Heart left ventricle (tissue), 16 donors: Measurements from ENCODE around the gene SIAH3. TPM values are rescaled to one million over a fixed set of nuclear protein-coding genes. Genes with fewer than 3 reads are reported as not detected.
A peak's percentile ranks its signal among the peaks of the same experiment; 100 is the strongest.

Source experiments
- ATAC-seq, 4 donors: fragments of 200-7000 bp; cut with Tn5 transposase; one replicate each; pipeline ENCODE4 v1.9.1; 2020 to 2022; ENCODE audit warnings: moderate library complexity in 4 of 4, mild to moderate bottlenecking in 3 of 4, moderate number of reproducible peaks in 1 of 4
- DNase-seq, 5 donors: peaks; one replicate each; pipeline ENCODE4 v3.0.0-alpha.2; 2020
- H3K27ac ChIP-seq, 12 donors: fragments of 200-600 bp; sonication (generic) in 4 of 12; one replicate each; pipeline versions ENCODE4 v1.5.0 to v1.8.0; 2016 to 2022; ENCODE audit warnings: mild to moderate bottlenecking in 2 of 12
- H3K27me3 ChIP-seq, 9 donors: fragments of 200-600 bp; sonication (generic) in 2 of 9; one replicate each; pipeline versions ENCODE4 v1.5.1 to v1.8.0; 2016 to 2022; ENCODE audit warnings: mild to moderate bottlenecking in 3 of 9
- H3K36me3 ChIP-seq, 9 donors: fragments of 200-600 bp; sonication (generic) in 2 of 9; one replicate each; pipeline versions ENCODE4 v1.5.0 to v1.8.0; 2018 to 2022; ENCODE audit warnings: mild to moderate bottlenecking in 2 of 9
- H3K4me1 ChIP-seq, 12 donors: fragments of 200-600 bp; sonication (generic) in 4 of 12; one replicate each; pipeline versions ENCODE4 v1.5.0 to v1.8.0; 2016 to 2022; ENCODE audit warnings: mild to moderate bottlenecking in 3 of 12
- H3K4me3 ChIP-seq, 12 donors: fragments of 200-600 bp; sonication (generic) in 4 of 12; one replicate each; pipeline versions ENCODE4 v1.5.0 to v1.8.0; 2017 to 2022; ENCODE audit warnings: mild to moderate bottlenecking in 9 of 12, moderate library complexity in 4 of 12
- H3K9me3 ChIP-seq, 12 donors: fragments of 200-600 bp; sonication (generic) in 4 of 12; one replicate each; pipeline versions ENCODE4 v1.5.0 to v1.8.0; 2016 to 2022; ENCODE audit warnings: mild to moderate bottlenecking in 1 of 12
- CTCF ChIP-seq, 12 donors: fragments of 200-600 bp; sonication (generic) in 4 of 12; IDR thresholded peaks; one replicate each; pipeline versions ENCODE4 v1.5.0 to v1.8.0; 2018 to 2022; ENCODE audit warnings: antibody characterized with exemption in 12 of 12, mild to moderate bottlenecking in 5 of 12
- POLR2A ChIP-seq, 2 donors: fragments of 450-650 bp; IDR thresholded peaks; one replicate each; pipeline ENCODE4 v1.6.1; 2017; ENCODE audit warnings: antibody characterized with exemption in 2 of 2, mild to moderate bottlenecking in 2 of 2, moderate library complexity in 2 of 2
- WGBS, 4 donors: extraction: QIAGEN DNeasy Blood & Tissue Kit in 2 of 4; methylation state at CpG; one replicate each; pipeline versions ENCODE4 v1.1.5 to v1.1.7; 2013 to 2018; 5-methylcytosine and 5-hydroxymethylcytosine counted together
- intact Hi-C, 10 donors: fragments of 100-400 bp; cut with DNase I; formaldehyde crosslinking; loops; one replicate each; pipeline versions ENCODE4 v1.11.1 to v1.14.2; 2022
- long read RNA-seq, 3 donors: library from polyadenylated mRNA; unstranded; transcript quantifications; one replicate each; pipeline ENCODE4 v2.0.0, GENCODE V29; 2020 to 2021
- polyA plus RNA-seq, 2 donors: library from polyadenylated mRNA; stranded (reverse); fragments of 200-250 nt; gene quantifications; one replicate each; pipeline ENCODE4 v1.2.3, GENCODE V29; 2013
- total RNA-seq, 9 donors: library from RNA; depleted of rRNA in 2 of 9; stranded (reverse); fragments of >200 nt in 2 of 9; fragmentation: NEBNext Ultra II Directional in 3 of 9; extraction: Animal tissue kit (Norgen Biotek cat#: 25700) in 3 of 9; gene quantifications; one replicate each; pipeline versions ENCODE4 v1.1.0 to v1.2.4, GENCODE V29; 2016 to 2023
- donor health status: ischemic (EF 13 %, LVEDD 7.1; RV severe dilation, severe dysfunction).
- donor health status: healthy with polysubstance abuse.
- donor health status: DM: no; HTN: yes; CAD: no.
- donor health status: DM: no; HTN: no; CAD: no.
- donor health status: ischemic (EF 25% LVEDD 6.9; RV normal size, moderate dysfunction).
- donor health status: ischemic (EF 25% LVEDD 5.7; RV mildly dilated, moderate dysfunction).
- donor health status: healthy.
- donor health status: DM: yes; HTN: yes; CAD: no.
- donor health status: ischemic (EF 35%, LVEDD 5.7; RV mildly dilated, moderate dysfunction).
- donor health status: nonischemic (EF 11% LVEDD 7.7; RV severe dilation, severe dysfunction).
- donor health status: DM: yes; HTN: yes; CAD: no.
- donor health status: PGD.
- donor health status: ischemic (EF 29% LVEDD 5.4; RV normal size, mild dysfunction).
- donor health status: nonischemic (EF 23%, LVEDD 6.1; RV moderate dilation, normal function).

The SIAH3 gene
- total RNA-seq (under 1 TPM in 3 of 9 donors, not detected in 6; 0.05 to 0.18 (median 0.07) TPM), polyA plus RNA-seq (not detected)
- long read RNA-seq, donor 1 = 0 reads
- long read RNA-seq, donor 2 = 0 reads
- long read RNA-seq, donor 3, partial matches to known transcripts = 0 of 1 reads
- long read RNA-seq, donor 3, other reads (novel, unspliced or antisense) = 1 of 1 reads

DNA sequence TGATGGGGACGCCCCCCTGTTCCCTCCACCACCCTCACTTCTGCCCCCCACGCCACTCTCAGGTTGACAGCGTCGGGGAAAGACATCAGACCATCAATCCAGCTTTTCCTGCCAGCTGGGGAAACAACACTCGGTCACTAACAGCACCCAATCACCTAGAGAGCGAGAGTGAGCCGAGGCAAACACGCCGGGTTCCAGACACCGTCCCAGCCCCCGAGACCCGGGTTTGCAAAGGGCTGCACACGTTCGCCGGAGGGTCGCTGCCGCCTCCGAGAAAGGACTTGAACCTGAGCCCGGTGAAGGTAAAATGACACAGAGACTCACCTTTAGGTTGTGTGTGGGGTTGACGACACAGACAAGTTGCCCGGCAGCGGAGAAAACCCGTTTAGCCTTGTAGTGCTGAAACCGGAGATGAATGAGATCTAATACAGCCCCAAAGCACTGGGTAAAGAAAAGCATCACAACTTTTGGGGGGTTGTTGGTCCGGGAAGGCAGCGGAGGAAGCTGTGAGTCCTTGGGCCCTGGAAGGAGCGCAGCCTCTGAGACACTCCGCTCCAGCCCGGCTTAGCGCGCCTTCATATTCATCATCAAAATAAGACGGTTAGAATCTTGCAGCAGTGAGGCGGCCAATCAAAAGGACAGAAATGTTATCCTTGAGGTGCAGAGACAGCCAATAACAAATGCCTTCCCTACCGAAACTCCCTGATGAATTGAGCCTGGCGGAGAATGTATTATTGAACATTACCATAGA lies at the start of gene SIAH3:
Gene SIAH3 (minus strand): TSS at position 583 of the 751 bp plus-strand sequence. CDS start 124 bp downstream, at position 459.
- ATAC-seq (peak in 2 of 4 donors; percentile 18 to 31), DNase-seq (no peak)
- TF ChIP-seq CTCF (IDR thresholded peaks at IDR 0.05) (no peak), POLR2A (IDR thresholded peaks at IDR 0.05) (no peak)
- Histone ChIP-seq H3K27ac (no peak within 1 kb of the TSS), H3K9me3 (peaks cover 0 to 11% (median 0%) of the 10 kb centered on the region in 12 donors), H3K4me1 (peaks cover 0 to 31% (median 2%) of the 10 kb centered on the region in 12 donors), H3K36me3 (no peaks in the 10 kb centered on the region), H3K27me3 (peaks cover 0 to 64% (median 11%) of the 10 kb centered on the region in 9 donors), H3K4me3 (peak within 1 kb of the TSS in 10 of 12 donors; percentile 10 to 46 (median 38))
- intact Hi-C loops = no loop called here
- WGBS, 4 donors = 3 to 7% (median 5%) methylated on average over 35 of the region's 35 CpGs

DNA sequence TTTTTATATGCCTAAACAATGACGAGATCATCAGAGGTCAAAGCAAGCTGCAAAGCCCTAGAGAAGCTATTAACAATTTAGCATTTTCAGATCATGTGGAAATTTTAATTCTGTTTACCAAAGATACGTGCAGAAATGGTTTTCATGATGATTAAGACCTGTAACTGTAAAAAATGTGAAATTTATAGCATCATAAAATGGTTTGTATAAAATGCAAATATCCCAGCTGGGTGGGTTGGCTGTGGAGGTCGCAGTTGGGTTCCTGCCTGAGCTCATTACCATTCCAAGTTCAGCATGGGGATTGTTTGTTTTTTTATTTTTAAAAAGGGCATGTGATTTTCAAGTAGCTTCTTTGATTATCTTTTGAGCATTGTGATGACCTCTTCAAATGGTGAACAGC lies 47.9 kb upstream of the SIAH3 start:
- DNase-seq = no peak
- WGBS, 4 donors = 61 to 77% (median 67%) methylated on average over 3 of the region's 3 CpGs
- H3K9me3 ChIP-seq = no peaks in the 10 kb centered on the region
- H3K27me3 ChIP-seq = peaks cover 0 to 11% (median 0%) of the 10 kb centered on the region in 9 donors
- H3K4me3 ChIP-seq = no peak overlapping the region
- no peaks in the 10 kb centered on the region for H3K4me1 ChIP-seq
- H3K27ac ChIP-seq = no peak overlapping the region
- intact Hi-C loops = no loop called here
- H3K36me3 ChIP-seq = no peaks in the 10 kb centered on the region
- TF ChIP-seq CTCF (IDR thresholded peaks at IDR 0.05) (no peak), POLR2A (IDR thresholded peaks at IDR 0.05) (no peak)
- no peak for ATAC-seq

- no peak for DNase-seq
- Histone ChIP-seq H3K4me3 (no peak overlapping the region), H3K27me3 (peaks cover 0 to 18% (median 0%) of the 10 kb centered on the region in 9 donors), H3K4me1 (no peaks in the 10 kb centered on the region), H3K36me3 (no peaks in the 10 kb centered on the region), H3K27ac (no peak overlapping the region), H3K9me3 (no peaks in the 10 kb centered on the region)
- ATAC-seq = no peak
- WGBS, 4 donors = 92 to 95% (median 94%) methylated on average over 2 of the region's 2 CpGs
- no peak for TF ChIP-seq CTCF (IDR thresholded peaks at IDR 0.05)
- no peak for TF ChIP-seq POLR2A (IDR thresholded peaks at IDR 0.05)
- intact Hi-C loops = no loop called here
Measured at GRCh38 chr13:45897562-45897961, 46.0 kb upstream of the SIAH3 start.

DNA sequence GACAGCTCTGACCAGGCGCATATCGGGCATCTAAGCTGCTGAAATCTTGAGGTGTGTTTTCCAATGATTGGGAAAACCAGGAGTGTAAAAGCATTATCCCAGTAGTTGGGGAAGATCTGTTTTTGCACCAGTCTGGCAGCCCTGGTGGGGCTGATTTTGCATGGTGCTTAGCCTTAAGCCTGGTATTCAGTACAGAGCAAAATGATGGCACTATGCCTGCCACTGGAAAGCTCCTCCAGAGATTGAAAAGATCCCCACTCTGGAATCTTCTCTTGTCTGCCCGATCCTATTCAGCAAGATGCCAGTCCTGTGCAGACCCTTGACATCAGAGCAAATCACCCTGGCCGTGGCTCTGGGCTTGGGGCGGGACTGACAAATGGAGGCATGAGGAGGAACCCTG lies 44.7 kb upstream of the SIAH3 start:
- Histone ChIP-seq H3K36me3 (no peaks in the 10 kb centered on the region), H3K27me3 (peaks cover 0 to 18% (median 0%) of the 10 kb centered on the region in 9 donors), H3K4me3 (no peak overlapping the region), H3K4me1 (no peaks in the 10 kb centered on the region), H3K9me3 (no peaks in the 10 kb centered on the region), H3K27ac (no peak overlapping the region)
- no peak for ATAC-seq
- TF ChIP-seq CTCF (IDR thresholded peaks at IDR 0.05) (no peak), POLR2A (IDR thresholded peaks at IDR 0.05) (no peak)
- no peak for DNase-seq
- 84 to 90% (median 88%) methylated on average over 5 of the region's 5 CpGs for WGBS, 4 donors
- intact Hi-C loops = no loop called here
